Measurements from ENCODE around the gene CALU.

Gene CALU

GRCh38 chr7:128815289-128815942, 76.3 kb downstream of the CALU start:
- DNase-seq, result no peak

GRCh38 chr7:128818694-128819093, 79.5 kb downstream of the CALU start:
- no peak for DNase-seq

Data from CD4-positive, alpha-beta T cell treated with Interleukin-4 for 1 hour (primary cell).